Effector CD4-positive, alpha-beta T cell (primary cell): ENCODE data around the gene PAXIP1.
"Not testable (repeated sequence)": the region's sequence is repeated elsewhere in the genome, so short reads cannot be mapped to it uniquely, and the experiment has no call there.

Experiments
- DNase-seq: peaks from one replicate; pipeline ENCODE4 v3.0.0-alpha.2; 2020
- total RNA-seq: gene quantifications from one replicate; lab custom pipeline; 2026; lab: John Stamatoyannopoulos, UW

Gene PAXIP1
- 24.6 reads per million, percentile 51 among the genes with 10 or more reads in this experiment for total RNA-seq

GRCh38 chr7:155003092-155003375, at the start of gene PAXIP1:
TSS of gene PAXIP1 (minus strand) at chr7:155003124. CDS start at chr7:155002929, 195 bp downstream.
- no peak for DNase-seq

DNA sequence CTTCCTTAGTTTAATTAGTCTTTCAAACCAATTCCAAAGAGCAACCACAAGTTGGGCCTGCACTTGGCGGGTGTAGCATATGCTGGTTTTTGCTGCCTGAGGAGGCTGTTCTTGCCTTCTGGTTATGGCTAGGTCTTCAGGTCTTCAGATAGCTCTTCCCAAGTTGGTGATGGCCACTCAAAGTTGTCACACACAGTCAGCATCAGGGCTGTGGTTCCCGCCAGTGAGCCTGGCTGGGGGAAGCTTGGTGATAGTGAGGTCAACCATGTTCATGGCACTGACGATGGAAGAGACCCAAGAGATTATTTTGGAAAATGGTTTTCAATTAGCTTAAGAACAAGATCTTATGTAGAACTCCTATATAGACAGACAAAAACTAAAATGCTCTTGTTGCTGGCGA, 48.4 kb upstream of the PAXIP1 start:
- DNase-seq = no peak

DNA sequence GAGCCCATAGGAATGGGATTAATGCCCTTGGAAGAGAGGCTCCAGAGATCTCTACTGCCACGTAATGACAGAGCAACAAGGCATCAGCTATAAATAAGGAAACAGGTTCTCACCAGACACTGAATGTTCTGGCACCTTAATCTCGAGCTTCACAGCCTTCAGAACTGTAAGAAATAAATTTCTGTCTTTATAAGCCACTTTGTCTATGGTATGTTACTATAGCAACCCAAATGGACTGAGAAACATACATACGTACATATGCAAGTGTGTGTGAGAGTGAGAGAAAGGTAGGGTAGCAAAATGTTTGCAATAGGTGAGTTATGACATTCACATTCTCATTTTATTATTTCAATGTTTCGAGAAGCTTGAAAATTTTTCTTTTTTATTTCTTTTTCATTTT, 45.1 kb upstream of the PAXIP1 start:
- no peak for DNase-seq

DNA sequence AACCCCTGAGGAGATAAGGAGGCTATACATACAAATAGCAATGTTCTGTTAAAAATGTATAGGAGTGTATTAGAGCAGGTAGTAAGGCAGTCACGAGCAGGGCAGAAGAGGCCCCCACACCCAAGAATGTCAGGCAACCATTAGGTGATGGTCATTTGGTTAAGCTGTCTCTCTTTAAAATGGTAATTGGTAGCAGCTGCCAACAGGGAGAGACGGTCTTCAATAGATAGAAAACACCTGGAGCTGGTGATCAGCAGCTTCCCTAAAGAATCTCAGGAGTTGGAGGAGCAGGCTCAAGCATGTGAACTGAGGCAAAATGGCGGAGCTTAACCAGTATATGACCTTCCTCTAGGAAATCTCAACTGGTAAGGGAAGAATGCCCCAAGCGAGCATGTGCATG, 40.8 kb upstream of the PAXIP1 start:
- no peak for DNase-seq

GRCh38 chr7:155038335-155038734, 35.4 kb upstream of the PAXIP1 start:
- no peak for DNase-seq

- DNase-seq = not testable (repeated sequence)
Measured at GRCh38 chr7:155034495-155034894, 31.6 kb upstream of the PAXIP1 start.

- DNase-seq = no peak
Measured at GRCh38 chr7:155032978-155033377, 30.1 kb upstream of the PAXIP1 start.

DNA sequence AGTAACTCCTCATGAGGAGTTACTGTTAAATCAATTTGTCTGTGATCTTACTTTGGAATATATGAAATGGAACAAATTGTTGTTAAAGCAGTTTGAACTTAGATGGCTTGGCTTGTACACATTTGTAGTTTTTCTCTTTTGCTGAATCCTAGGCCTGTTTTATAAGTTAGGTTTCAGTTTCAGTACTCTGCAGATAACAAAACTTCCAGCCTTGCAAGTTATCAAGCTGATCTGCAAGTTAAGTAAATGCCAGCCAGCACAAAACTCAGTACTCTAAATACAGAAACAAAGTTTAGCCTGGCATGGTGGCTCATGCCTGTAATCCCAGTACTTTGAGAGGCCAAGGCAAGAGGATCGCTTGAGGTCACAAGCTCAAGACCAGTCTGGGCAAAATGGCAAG, 25.0 kb upstream of the PAXIP1 start:
- DNase-seq = no peak

DNA sequence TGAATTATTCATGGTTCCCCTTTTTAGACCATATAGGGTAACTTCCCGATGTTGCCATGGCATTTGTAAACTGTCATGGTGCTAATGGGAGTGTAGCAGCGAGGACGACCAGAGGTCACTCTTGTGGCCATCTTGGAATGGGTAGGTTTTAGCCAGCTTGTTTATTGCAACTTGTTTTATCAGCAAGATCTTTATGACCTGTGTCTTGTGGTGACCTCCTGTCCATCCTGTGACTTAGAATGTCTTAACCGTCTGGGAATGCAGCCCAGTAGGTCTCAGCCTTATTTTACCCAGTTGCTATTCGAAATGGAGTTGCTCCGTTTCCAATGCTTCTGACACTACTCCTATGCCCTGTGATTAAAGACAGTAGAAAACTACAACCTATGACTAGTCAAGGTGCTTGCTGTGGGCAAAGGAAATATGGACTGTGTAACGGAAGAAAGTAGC, 18.8 kb upstream of the PAXIP1 start:
- no peak for DNase-seq

DNA sequence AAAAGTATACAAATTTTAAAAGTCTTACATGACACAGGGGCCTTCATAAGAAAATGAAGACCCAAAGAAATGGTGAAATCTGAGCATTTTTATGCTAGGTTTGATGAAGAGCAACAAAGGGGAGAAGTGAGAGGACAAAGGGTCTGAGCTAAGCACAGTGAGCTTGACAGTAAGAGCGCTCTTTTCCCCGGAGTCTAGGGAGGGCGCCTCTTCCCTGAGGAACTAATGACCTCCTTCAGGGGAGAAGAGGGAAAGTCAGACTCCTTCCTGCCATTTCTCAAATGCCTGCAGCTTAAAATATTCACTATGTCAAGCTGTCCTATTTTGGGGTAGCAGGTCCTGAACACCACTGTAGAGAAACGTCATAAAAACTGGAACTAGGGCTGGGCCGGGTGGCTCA, 18.1 kb upstream of the PAXIP1 start:
- DNase-seq = no peak

DNA sequence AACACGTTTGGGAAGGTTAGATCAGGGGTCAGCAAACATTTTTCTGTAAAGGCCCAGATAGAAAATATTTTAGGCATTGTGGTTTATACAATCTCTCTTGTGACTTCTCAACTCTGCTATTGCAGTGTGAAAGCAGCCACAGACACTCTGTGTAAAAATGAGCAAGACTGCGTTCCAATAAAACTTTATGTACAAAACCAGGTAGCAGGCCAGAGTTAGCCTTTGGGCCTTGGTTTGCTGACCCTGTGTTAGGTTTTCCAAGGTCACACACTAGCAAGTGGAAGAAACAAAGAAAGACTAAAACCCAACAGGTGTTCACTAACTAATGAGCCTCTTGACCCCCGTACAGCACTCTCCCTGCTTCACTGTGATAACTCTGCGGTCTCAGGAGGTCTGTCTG, 14.9 kb upstream of the PAXIP1 start:
- no peak for DNase-seq

GRCh38 chr7:155011086-155011485, 8.2 kb upstream of the PAXIP1 start:
- no peak for DNase-seq

- DNase-seq = peak; percentile 11
Measured at GRCh38 chr7:155009570-155010157, 6.7 kb upstream of the PAXIP1 start.

- peak; percentile 5 for DNase-seq
Measured at GRCh38 chr7:155007947-155008346, 5.0 kb upstream of the PAXIP1 start.

GRCh38 chr7:155003376-155004214, 671 bp upstream of the PAXIP1 start:
- DNase-seq = peak; percentile 77

DNA sequence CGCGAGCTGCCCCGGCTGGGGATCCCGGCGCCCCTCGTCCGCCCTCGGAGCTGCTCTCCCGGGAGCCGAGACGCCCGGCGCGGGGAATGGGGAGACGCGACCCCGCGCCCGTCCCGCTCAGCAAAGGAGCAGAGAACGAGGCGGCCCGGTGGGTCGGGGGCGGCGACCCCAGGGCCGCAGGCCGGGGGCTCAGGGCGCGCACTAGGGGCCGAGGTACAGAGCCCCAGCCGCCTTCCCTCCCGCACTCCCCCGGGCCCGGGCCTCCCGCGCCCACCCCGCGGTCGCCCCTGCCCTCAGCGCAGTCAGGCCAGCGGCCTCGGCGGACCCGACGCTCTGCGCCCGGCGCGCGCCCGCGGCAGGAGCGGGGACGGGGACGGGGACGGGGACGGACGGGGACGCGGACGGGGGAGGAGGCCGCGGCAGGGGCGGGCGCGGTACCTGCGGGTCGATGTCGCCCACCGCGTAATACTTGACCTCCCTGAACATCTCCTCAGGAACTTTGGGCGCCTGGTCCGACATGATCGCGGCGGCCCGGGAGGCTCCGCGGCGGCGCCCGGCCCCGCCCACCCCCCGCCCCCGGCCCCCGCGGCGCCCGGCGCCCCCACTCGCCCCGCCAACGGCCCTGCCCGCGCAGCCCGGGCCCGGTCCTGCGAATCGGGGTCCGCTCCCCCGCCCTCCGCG, 373 bp downstream of the PAXIP1 start:
- DNase-seq = peak; percentile 60

DNA sequence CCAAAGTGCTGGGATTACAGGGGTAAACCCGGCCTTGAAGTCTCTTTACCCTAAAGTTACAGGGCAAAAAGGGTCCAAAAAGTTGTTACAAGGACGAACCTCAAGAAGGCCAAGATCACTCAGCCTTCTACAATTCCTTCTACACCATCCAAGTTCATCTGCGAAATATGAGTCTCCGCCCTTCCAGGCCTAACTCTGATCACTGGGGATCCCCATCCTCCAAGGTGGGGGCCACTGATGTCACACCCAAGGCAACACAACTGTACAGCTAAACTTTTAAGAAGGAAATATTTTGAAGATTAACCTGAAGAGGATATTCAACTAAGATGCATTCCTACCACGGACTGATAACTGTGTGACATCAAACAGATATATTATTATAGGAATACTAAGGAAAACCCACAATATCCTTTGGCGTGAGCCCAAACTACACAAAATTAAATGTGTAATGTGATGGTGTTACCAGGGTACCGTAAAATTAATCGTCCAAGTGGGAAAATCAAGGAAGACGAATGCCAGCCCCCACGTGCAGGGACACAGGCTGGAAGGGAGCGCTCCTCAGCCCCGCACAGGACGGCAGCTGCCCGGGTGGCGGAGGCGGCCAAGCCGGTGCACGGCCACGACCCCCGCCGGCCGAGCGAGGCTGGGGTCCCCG, 1.0 kb downstream of the PAXIP1 start:
- DNase-seq = peak; percentile 4

DNA sequence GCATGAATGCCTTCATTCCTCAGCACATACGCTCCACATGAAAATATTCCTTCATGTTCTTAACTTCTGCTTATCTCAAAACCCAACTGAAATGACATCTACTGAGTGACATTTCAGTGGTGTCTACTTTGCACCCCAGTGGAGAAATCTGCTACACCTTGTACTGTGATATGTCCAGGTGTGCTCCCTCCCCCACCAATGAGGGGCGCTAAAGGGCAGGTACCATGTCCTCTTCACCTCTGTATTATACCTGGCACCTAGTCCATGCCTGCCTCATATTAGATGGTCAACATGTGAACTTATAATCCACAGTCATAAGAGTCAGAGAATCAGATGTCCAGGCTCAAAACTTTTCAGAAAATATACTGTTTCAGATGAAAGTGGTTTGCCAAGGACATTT, 2.1 kb downstream of the PAXIP1 start:
- DNase-seq = no peak

- DNase-seq = no peak
Measured at GRCh38 chr7:154998481-154998880, 4.4 kb downstream of the PAXIP1 start.

GRCh38 chr7:154997840-154998370, 5.0 kb downstream of the PAXIP1 start:
- DNase-seq = no peak

DNA sequence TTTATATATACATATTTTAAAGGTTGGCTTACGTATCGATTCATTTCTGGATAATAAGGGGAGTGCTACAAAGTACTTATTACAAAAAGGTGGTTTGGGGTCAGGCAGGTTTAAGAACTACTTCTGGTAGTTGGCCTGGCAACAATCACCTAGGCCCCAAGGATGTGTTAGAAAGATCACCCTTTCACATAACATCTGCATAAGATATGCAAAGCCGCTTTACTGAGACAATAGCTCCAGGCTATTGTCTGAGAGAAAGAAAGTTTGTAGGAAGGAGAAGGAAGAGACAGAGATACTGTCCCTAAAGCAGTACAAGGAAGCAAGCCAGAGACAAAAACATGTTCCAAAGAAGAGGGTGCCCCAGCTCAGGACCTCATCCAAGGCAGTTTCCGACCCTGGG, 6.2 kb downstream of the PAXIP1 start:
- DNase-seq = no peak

DNA sequence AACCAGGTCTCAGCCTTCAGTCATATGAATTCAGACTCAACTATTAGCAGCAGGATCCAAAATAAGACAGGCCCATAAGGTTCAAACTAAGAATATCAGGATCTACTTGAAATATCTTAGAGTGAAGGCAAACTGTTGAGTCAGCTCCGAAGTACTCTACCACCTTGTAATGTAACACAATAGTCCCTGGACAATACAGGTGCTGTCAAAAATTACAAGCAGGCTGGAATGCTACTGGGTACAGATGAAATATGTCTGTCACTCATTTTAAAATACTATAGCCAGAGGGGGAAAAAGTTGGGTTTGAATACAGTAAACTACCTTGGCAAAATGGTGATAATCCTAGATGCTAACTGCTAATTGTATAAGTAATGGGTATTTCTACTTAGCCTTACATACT, 6.8 kb downstream of the PAXIP1 start:
- DNase-seq = no peak

- no peak for DNase-seq
Measured at GRCh38 chr7:154994996-154995395, 7.9 kb downstream of the PAXIP1 start.
